H1 (cell line): Measurements from ENCODE around the gene ASPHD2. TPM values are rescaled to one million over a fixed set of nuclear protein-coding genes. Genes with fewer than 3 reads are reported as not detected.

ENCODE experiments used
- BACH1 ChIP-seq: IDR thresholded peaks from 2 replicates; pipeline ENCODE4 v1.6.1; 2012; ENCODE audit warnings: low read length, improper control_type of control experiment
- CHD2 ChIP-seq: IDR thresholded peaks from 2 replicates; pipeline ENCODE4 v1.6.1; 2012; ENCODE audit warnings: low read length, improper control_type of control experiment
- CREB1 ChIP-seq: IDR thresholded peaks from 2 replicates; pipeline ENCODE4 v1.6.1; 2012; ENCODE audit warnings: inconsistent platforms
- CTBP2 ChIP-seq: IDR thresholded peaks from 2 replicates; pipeline ENCODE4 v1.7.0; 2011; ENCODE audit warnings: borderline replicate concordance, mild to moderate bottlenecking, moderate library complexity, mixed read lengths, low read length; ENCODE audit not compliant: insufficient read depth, insufficient read length
- JUN ChIP-seq: IDR thresholded peaks from 2 replicates; pipeline ENCODE4 v1.6.1; 2011; ENCODE audit warnings: low read depth, mild to moderate bottlenecking, improper control_type of control experiment, low read length
- KDM5A ChIP-seq: fragments of 200-600 bp; IDR thresholded peaks from 2 replicates; pipeline ENCODE4 v1.7.1; 2012; ENCODE audit warnings: mild to moderate bottlenecking, low read length, inconsistent platforms, mixed read lengths
- MAFK ChIP-seq: IDR thresholded peaks from 2 replicates; pipeline ENCODE4 v1.6.1; 2012; ENCODE audit warnings: low read depth, mild to moderate bottlenecking, improper control_type of control experiment, low read length
- RNF2 ChIP-seq: fragments of 200-900, 300-1000 bp; sonication (generic); IDR thresholded peaks from 2 replicates; pipeline ENCODE4 v1.7.1; 2016; ENCODE audit warnings: borderline replicate concordance, low read depth, mild to moderate bottlenecking, antibody characterized with exemption, low read length; ENCODE audit not compliant: poor library complexity, severe bottlenecking; ENCODE audit errors: missing control alignments
- SIRT6 ChIP-seq: IDR thresholded peaks from one replicate; pipeline ENCODE4 v1.7.1; 2012; ENCODE audit warnings: low read length, inconsistent platforms
- SP2 ChIP-seq: IDR thresholded peaks from 2 replicates; pipeline ENCODE4 v1.6.1; 2012; ENCODE audit warnings: mild to moderate bottlenecking, low read length, inconsistent platforms
- polyA plus RNA-seq, 7 experiments: library from polyadenylated mRNA; depleted of rRNA in 3 of 7; stranded (reverse) in 5 of 7; unstranded in 2 of 7; fragments of >200 nt in 5 of 7; fragments of 200-250 nt in 2 of 7; gene quantifications; 1 replicate in 5 of 7; 2 replicates in 1 of 7; 4 replicates in 1 of 7; pipeline versions ENCODE4 v1.2.1 to v1.2.3, GENCODE V29; 2011 to 2013; ENCODE audit warnings: missing spikeins in 2 of 7, mixed read lengths in 2 of 7
- total RNA-seq: library from RNA; stranded (reverse); fragmentation: NEBNext Ultra II Directional; extraction: Animal tissue kit (Norgen Biotek cat#: 25700); gene quantifications from 2 replicates; pipeline ENCODE4 v1.2.1, GENCODE V29; 2021

The ASPHD2 gene
- total and polyA plus RNA-seq, 2 of the 8 experiments (the other 6 are each of a cell fraction or from before 2014, with no cell fraction given), result 7.2 to 11.0 TPM

DNA sequence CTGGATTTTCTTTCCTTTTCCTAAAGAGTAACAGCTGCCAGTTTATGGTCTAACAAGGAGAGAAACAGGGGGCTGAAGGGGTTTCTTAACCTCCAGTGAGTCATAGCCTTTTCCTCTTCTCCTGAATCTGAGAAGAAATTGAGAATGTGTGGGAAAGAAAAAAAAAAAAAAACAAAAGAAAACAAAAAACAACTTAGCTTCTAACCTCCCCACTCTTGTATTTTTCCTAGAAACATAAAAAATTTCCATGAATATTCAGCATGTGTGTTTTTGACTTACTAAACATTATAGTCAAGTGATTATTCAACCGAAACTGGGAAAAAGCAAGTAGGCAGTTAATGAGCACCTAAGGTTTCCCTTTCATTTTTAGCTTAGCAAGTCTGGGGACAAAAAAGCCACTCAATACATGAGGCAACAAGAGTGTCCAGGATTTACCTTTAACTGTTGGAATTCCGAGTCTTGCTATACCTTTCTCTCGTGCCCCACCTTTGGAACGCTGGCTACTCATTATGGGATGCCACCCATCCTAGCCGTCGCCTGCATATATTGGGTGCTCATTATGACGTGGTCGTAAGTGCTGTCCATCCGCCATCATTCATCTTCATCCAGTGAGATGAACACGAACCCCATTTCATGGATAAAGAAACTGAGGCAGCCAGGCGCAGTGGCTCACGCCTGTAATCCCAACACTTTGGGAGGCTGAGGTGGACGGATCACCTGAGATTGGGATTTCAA lies 2.4 kb downstream of the ASPHD2 start (continued):
- TF ChIP-seq SIRT6 (no peak), RNF2 (no peak), SP2 (no peak), CTBP2 (no peak), CREB1 (no peak), JUN (no peak), BACH1 (no peak), KDM5A (no peak), MAFK (no peak), CHD2 (no peak)
